B cell (primary cell): ENCODE measurements around the gene ZNF831. TPM values are rescaled to one million over a fixed set of nuclear protein-coding genes. Genes with fewer than 3 reads are reported as not detected.

Experiments
- ATAC-seq: fragments of 200-7000 bp; cut with Tn5 transposase; one replicate; pipeline ENCODE4 v1.10.0; 2021; ENCODE audit warnings: low read depth, mild to moderate bottlenecking, moderate number of reproducible peaks, moderate library complexity
- CTCF ChIA-PET: fragments of 350-600 bp; sonication (Branson Sonifier 250); formaldehyde crosslinking; loops from one replicate; lab custom pipeline; 2021; ENCODE audit warnings: antibody characterized with exemption, inconsistent platforms; lab: Charles Lee
- POLR2A ChIA-PET: fragments of 350-600 bp; sonication (Branson Sonifier 250); formaldehyde crosslinking; loops from one replicate; lab custom pipeline; 2021; ENCODE audit warnings: antibody characterized with exemption; lab: Charles Lee
- DNase-seq: peaks from one replicate; pipeline ENCODE4 v3.0.0; 2013
- H2AFZ ChIP-seq: 2 replicates; pipeline ENCODE4 v1.6.1; 2012; ENCODE audit warnings: mild to moderate bottlenecking, low read depth, low read length; ENCODE audit not compliant: insufficient read depth, poor library complexity, severe bottlenecking
- H3K27ac ChIP-seq, 2 donors: 1 replicate in 1 of 2; 2 replicates in 1 of 2; pipeline ENCODE4 v1.5.1; 2012 to 2013; ENCODE audit warnings: low read length in 2 of 2, mild to moderate bottlenecking in 2 of 2, moderate library complexity in 1 of 2
- H3K27me3 ChIP-seq, 4 experiments: fragments of 200-600 bp in 1 of 4; sonication (generic) in 1 of 4; replicated peaks in 1 of 4; 1 replicate in 2 of 4; 2 replicates in 2 of 4; pipeline versions ENCODE4 v1.6.1 to v1.7.0; 2013 to 2016; ENCODE audit warnings: low read length in 3 of 4, mild to moderate bottlenecking in 2 of 4, mixed read lengths in 1 of 4, moderate library complexity in 1 of 4; ENCODE audit not compliant: insufficient read depth in 4 of 4, control insufficient read depth in 3 of 4; ENCODE audit errors: control extremely low read depth in 1 of 4
- H3K36me3 ChIP-seq, 2 experiments: replicated peaks in 1 of 2; 1 replicate in 1 of 2; 2 replicates in 1 of 2; pipeline versions ENCODE4 v1.6.1 to v1.7.1; 2013; ENCODE audit warnings: low read length in 1 of 2; ENCODE audit not compliant: insufficient read depth in 2 of 2, control insufficient read depth in 1 of 2; ENCODE audit errors: control extremely low read depth in 1 of 2, extremely low read depth in 1 of 2
- H3K4me1 ChIP-seq, 2 donors: fragments of 200-600 bp in 1 of 2; sonication (generic) in 1 of 2; 1 replicate in 1 of 2; 2 replicates in 1 of 2; pipeline versions ENCODE4 v1.5.1 to v1.6.1; 2013 to 2017; ENCODE audit warnings: low read length in 2 of 2; ENCODE audit not compliant: control insufficient read depth in 2 of 2, insufficient read depth in 2 of 2
- H3K4me2 ChIP-seq: replicated peaks from 2 replicates; pipeline ENCODE3; 2012; ENCODE audit warnings: mild to moderate bottlenecking, low read depth, low read length; ENCODE audit not compliant: poor library complexity, severe bottlenecking
- H3K4me3 ChIP-seq, 5 experiments: fragments of 200-600 bp in 1 of 5; sonication (generic) in 1 of 5; 1 replicate in 3 of 5; 2 replicates in 2 of 5; pipeline versions ENCODE4 v1.5.1 to v1.7.0; 2011 to 2016; ENCODE audit warnings: low read length in 4 of 5, mild to moderate bottlenecking in 4 of 5, low read depth in 2 of 5, control low read depth in 1 of 5, moderate library complexity in 1 of 5; ENCODE audit not compliant: insufficient read depth in 1 of 5; ENCODE audit errors: control extremely low read depth in 1 of 5, extremely low read depth in 1 of 5
- H3K79me2 ChIP-seq: fragments of 200-600 bp; sonication (generic); one replicate; pipeline ENCODE4 v1.6.0; 2016; ENCODE audit warnings: low read length; ENCODE audit not compliant: control insufficient read depth, insufficient read depth
- H3K9ac ChIP-seq: fragments of 200-600 bp; sonication (generic); 2 replicates; pipeline ENCODE4 v1.6.1; 2017; ENCODE audit warnings: mild to moderate bottlenecking, low read length, moderate library complexity
- H3K9me3 ChIP-seq, 3 donors: one replicate each; pipeline versions ENCODE4 v1.6.1 to v1.7.1; 2013; ENCODE audit warnings: low read length in 2 of 3; ENCODE audit not compliant: control insufficient read depth in 2 of 3, insufficient read depth in 1 of 3; ENCODE audit errors: control extremely low read depth in 1 of 3
- H4K20me1 ChIP-seq: 2 replicates; pipeline ENCODE4 v1.6.0; 2012; ENCODE audit warnings: mild to moderate bottlenecking, low read length; ENCODE audit not compliant: insufficient read depth, control insufficient read depth, poor library complexity, severe bottlenecking
- H3K27ac Mint-ChIP-seq: one replicate; pipeline ENCODE4 v1.8.0; 2021; ENCODE audit warnings: mixed read lengths
- H3K27me3 Mint-ChIP-seq: one replicate; pipeline ENCODE4 v1.8.0; 2021; ENCODE audit warnings: mixed read lengths
- H3K4me1 Mint-ChIP-seq: one replicate; pipeline ENCODE4 v1.8.0; 2021; ENCODE audit warnings: mixed read lengths
- H3K4me3 Mint-ChIP-seq: one replicate; pipeline ENCODE4 v1.8.0; 2021; ENCODE audit warnings: mixed read lengths
- H3K9me3 Mint-ChIP-seq: one replicate; pipeline ENCODE4 v1.8.0; 2022; ENCODE audit warnings: mixed read lengths; ENCODE audit not compliant: insufficient read depth
- CTCF ChIP-seq: fragments of 200-600 bp; IDR thresholded peaks from one replicate; pipeline ENCODE4 v1.8.0; 2022; ENCODE audit warnings: antibody characterized with exemption, mild to moderate bottlenecking
- EZH2 ChIP-seq: IDR thresholded peaks from 2 replicates; pipeline ENCODE4 v1.6.1; 2012; ENCODE audit warnings: borderline replicate concordance, low read depth, mild to moderate bottlenecking, moderate library complexity, low read length; ENCODE audit not compliant: insufficient read depth, poor library complexity, severe bottlenecking
- WGBS: methylation state at CpG from one replicate; pipeline ENCODE4 v1.1.5; 2013; ENCODE audit warnings: missing lambda C conversion rate; ENCODE audit not compliant: insufficient coverage; 5-methylcytosine and 5-hydroxymethylcytosine counted together
- intact Hi-C: fragments of 100-400 bp; cut with micrococcal nuclease; formaldehyde crosslinking; loops from one replicate; pipeline ENCODE4 v1.10.0; 2022
- polyA plus RNA-seq: library from polyadenylated mRNA; depleted of rRNA; stranded (reverse); fragments of >200 nt; gene quantifications from 2 replicates; pipeline ENCODE4 v1.2.3, GENCODE V29; 2012
- total RNA-seq, 2 donors: library from RNA; stranded (reverse); fragments of 120-200 nt in 1 of 2; gene quantifications; 1 replicate in 1 of 2; 2 replicates in 1 of 2; pipeline versions ENCODE4 v1.2.3 to v1.2.4, GENCODE V29; 2013 to 2022

Gene ZNF831
- total and polyA plus RNA-seq, 2 donors (not counting 1 experiment from before 2014, with no cell fraction given): 1.7 to 14.1 TPM

- intact Hi-C loops: no loop called here
- Histone ChIP-seq H3K4me1 (no peaks in the 10 kb centered on the region), H3K27ac (no peak overlapping the region), H4K20me1 (no peaks in the 10 kb centered on the region), H3K4me2 (no peak overlapping the region), H3K9ac (no peak overlapping the region), H2AFZ (no peak overlapping the region), H3K36me3 (no peaks in the 10 kb centered on the region), H3K9me3 (no peaks in the 10 kb centered on the region), H3K27me3 (peaks cover 0 to 22% (median 13%) of the 10 kb centered on the region in 4 experiments), H3K79me2 (no peaks in the 10 kb centered on the region), H3K4me3 (no peak overlapping the region)
- ATAC-seq (no peak), DNase-seq (no peak)
- Mint-ChIP-seq H3K27me3 (peaks cover 54% of the 10 kb centered on the region), H3K4me3 (no peak overlapping the region), H3K27ac (no peak overlapping the region), H3K9me3 (no peaks in the 10 kb centered on the region), H3K4me1 (no peaks in the 10 kb centered on the region)
- ChIA-PET CTCF (no interaction called here), POLR2A (no interaction called here)
- no peak for TF ChIP-seq EZH2
Measured at GRCh38 chr20:59265298-59265697, 101.7 kb downstream of the ZNF831 start.

GRCh38 chr20:59268870-59269269, 105.2 kb downstream of the ZNF831 start:
- Histone ChIP-seq H2AFZ (no peak overlapping the region), H3K9me3 (no peaks in the 10 kb centered on the region), H4K20me1 (no peaks in the 10 kb centered on the region), H3K79me2 (no peaks in the 10 kb centered on the region), H3K9ac (no peak overlapping the region), H3K4me1 (no peaks in the 10 kb centered on the region), H3K27ac (no peak overlapping the region), H3K27me3 (peaks cover 0 to 19% (median 13%) of the 10 kb centered on the region in 4 experiments), H3K4me3 (no peak overlapping the region), H3K4me2 (no peak overlapping the region), H3K36me3 (no peaks in the 10 kb centered on the region)
- intact Hi-C loops: no loop called here
- H3K4me1 Mint-ChIP-seq: no peaks in the 10 kb centered on the region
- H3K27me3 Mint-ChIP-seq: peaks cover 59% of the 10 kb centered on the region
- no peak overlapping the region for H3K4me3 Mint-ChIP-seq
- ChIA-PET POLR2A (interaction anchor here (0.6 kb wide), 1 partner anchor 158 kb away, joined by 3 read pairs; no protein-coding TSS in a partner anchor), CTCF (no interaction called here)
- H3K9me3 Mint-ChIP-seq: no peaks in the 10 kb centered on the region
- WGBS: 60% methylated on average over 1 of the region's 3 CpGs
- ATAC-seq (no peak), DNase-seq (no peak)
- H3K27ac Mint-ChIP-seq: no peak overlapping the region
- TF ChIP-seq EZH2 (no peak), CTCF (no peak)
